Activated CD8-positive, alpha-beta memory T cell treated with anti-CD3 and anti-CD28 coated beads for 24 hours (primary cell): Measurements from ENCODE around the gene FBXO30.

Source experiments
- DNase-seq: peaks from one replicate; pipeline ENCODE4 v3.0.0-alpha.2; 2020

FBXO30 gene

GRCh38 chr6:145744619-145745018 is 70.0 kb downstream of the FBXO30 start:
- no peak for DNase-seq
